GM23338 (cell line): Measurements from ENCODE around the gene DPYD. TPM values are rescaled to one million over a fixed set of nuclear protein-coding genes. Genes with fewer than 3 reads are reported as not detected.

Source experiments
- ATAC-seq: fragments of 200-7000 bp; cut with Tn5 transposase; 3 replicates; pipeline ENCODE4 v1.9.1; 2020
- DNase-seq: peaks from one replicate; pipeline ENCODE4 v3.0.0-alpha.2; 2015; ENCODE audit warnings: low spot score
- H2AFZ ChIP-seq: fragments of 200-600 bp; sonication (generic); 2 replicates; pipeline ENCODE4 v1.8.0; 2016; ENCODE audit warnings: antibody characterized with exemption, mild to moderate bottlenecking, moderate library complexity
- H3F3A ChIP-seq: fragments of 200-600 bp; sonication (generic); replicated peaks from 2 replicates; pipeline ENCODE4 v1.8.0; 2017; ENCODE audit warnings: antibody characterized with exemption, mixed run types, low read depth
- H3K27ac ChIP-seq: fragments of 200-600 bp; sonication (generic); 2 replicates; pipeline ENCODE4 v1.6.1; 2016; ENCODE audit warnings: low read depth
- H3K27me3 ChIP-seq: fragments of 200-600 bp; sonication (generic); 2 replicates; pipeline ENCODE4 v1.8.0; 2016; ENCODE audit warnings: mild to moderate bottlenecking, mixed run types, moderate library complexity; ENCODE audit not compliant: insufficient read depth
- H3K36me3 ChIP-seq: fragments of 200-600 bp; sonication (generic); 2 replicates; pipeline ENCODE4 v1.8.0; 2016; ENCODE audit warnings: mild to moderate bottlenecking; ENCODE audit not compliant: insufficient read depth
- H3K4me1 ChIP-seq: fragments of 200-600 bp; sonication (generic); 2 replicates; pipeline ENCODE4 v1.8.0; 2016; ENCODE audit warnings: mild to moderate bottlenecking, moderate library complexity; ENCODE audit not compliant: insufficient read depth
- H3K4me2 ChIP-seq: fragments of 200-600 bp; sonication (generic); 2 replicates; pipeline ENCODE4 v1.7.1; 2017; ENCODE audit warnings: mixed run types
- H3K4me3 ChIP-seq: fragments of 200-600 bp; sonication (generic); 2 replicates; pipeline ENCODE4 v1.6.1; 2016; ENCODE audit warnings: mixed run types
- H3K79me2 ChIP-seq: fragments of 200-600 bp; sonication (generic); replicated peaks from 2 replicates; pipeline ENCODE4 v1.8.0; 2017; ENCODE audit warnings: mild to moderate bottlenecking; ENCODE audit not compliant: insufficient read depth
- H3K9me2 ChIP-seq: fragments of 200-600 bp; sonication (generic); 2 replicates; pipeline ENCODE4 v1.8.0; 2017; ENCODE audit not compliant: insufficient read depth
- H4K20me1 ChIP-seq: fragments of 200-600 bp; sonication (generic); replicated peaks from 2 replicates; pipeline ENCODE4 v1.8.0; 2017; ENCODE audit warnings: mild to moderate bottlenecking; ENCODE audit not compliant: insufficient read depth
- H3K27ac Mint-ChIP-seq: 2 replicates; pipeline ENCODE4 v1.8.0; 2020; ENCODE audit warnings: inconsistent platforms, mild to moderate bottlenecking, moderate library complexity, mixed read lengths
- H3K27me3 Mint-ChIP-seq: 3 replicates; pipeline ENCODE4 v1.8.0; 2022; ENCODE audit warnings: low read depth, mild to moderate bottlenecking, moderate library complexity, mixed read lengths, inconsistent platforms; ENCODE audit not compliant: insufficient read depth, poor library complexity
- H3K36me3 Mint-ChIP-seq: 3 replicates; pipeline ENCODE4 v1.8.0; 2021; ENCODE audit warnings: low read depth, mild to moderate bottlenecking, inconsistent platforms, moderate library complexity, mixed read lengths
- H3K4me1 Mint-ChIP-seq: 3 replicates; pipeline ENCODE4 v1.8.0; 2020; ENCODE audit warnings: mild to moderate bottlenecking, inconsistent platforms, mixed read lengths
- H3K4me3 Mint-ChIP-seq: 3 replicates; pipeline ENCODE4 v1.8.0; 2021; ENCODE audit warnings: moderate library complexity, mild to moderate bottlenecking, inconsistent platforms, mixed read lengths
- H3K9me3 Mint-ChIP-seq: 3 replicates; pipeline ENCODE4 v1.8.0; 2020; ENCODE audit warnings: moderate library complexity, mild to moderate bottlenecking, inconsistent platforms, mixed read lengths
- CREB1 ChIP-seq: fragments of 250-450 bp; sonication (Bioruptor Pico); IDR thresholded peaks from 2 replicates; pipeline ENCODE4 v1.5.0; 2020; ENCODE audit warnings: low read depth, mild to moderate bottlenecking, moderate library complexity
- EZH2 ChIP-seq: fragments of 200-600 bp; sonication (generic); IDR thresholded peaks from one replicate; pipeline ENCODE4 v1.8.0; 2017; ENCODE audit warnings: antibody characterized with exemption, mild to moderate bottlenecking, low read depth; ENCODE audit not compliant: unreplicated experiment
- EZH2phosphoT487 ChIP-seq: fragments of 200-600 bp; sonication (generic); IDR thresholded peaks from one replicate; pipeline ENCODE4 v1.8.1; 2018; ENCODE audit warnings: antibody characterized with exemption; ENCODE audit not compliant: unreplicated experiment
- JUNB ChIP-seq: IDR thresholded peaks from one replicate; pipeline ENCODE4 v1.6.1; 2016; ENCODE audit warnings: antibody characterized with exemption; ENCODE audit not compliant: unreplicated experiment
- NANOG ChIP-seq: IDR thresholded peaks from 2 replicates; pipeline ENCODE4 v1.6.1; 2016; ENCODE audit warnings: antibody characterized with exemption, borderline replicate concordance
- POLR2AphosphoS5 ChIP-seq: IDR thresholded peaks from 2 replicates; pipeline ENCODE4 v1.6.1; 2016; ENCODE audit warnings: antibody characterized with exemption, low read depth
- ZNF114 ChIP-seq: fragments of 250-450 bp; sonication (Bioruptor Pico); IDR thresholded peaks from 2 replicates; pipeline ENCODE4 v1.5.0; 2020; ENCODE audit warnings: mild to moderate bottlenecking, moderate library complexity
- ZNF331 ChIP-seq: fragments of 250-450 bp; sonication (Bioruptor Pico); IDR thresholded peaks from 2 replicates; pipeline ENCODE4 v1.5.0; 2020; ENCODE audit warnings: low read depth, mild to moderate bottlenecking, moderate library complexity
- polyA plus RNA-seq: library from polyadenylated mRNA; unstranded; fragments of >200 nt; fragmentation: Nextera tagmentation; extraction: Ambion mirVana; gene quantifications from 2 replicates; pipeline ENCODE4 v1.2.1, GENCODE V29; 2016
- total RNA-seq: library from RNA; depleted of rRNA; stranded (reverse); fragments of >200 nt; shearing (Covaris generic); gene quantifications from 2 replicates; pipeline ENCODE4 v1.2.3, GENCODE V29; 2014
- TF ChIP-seq, protein P1 (sequence below): IDR thresholded peaks from 2 replicates; pipeline ENCODE4 v1.6.1; 2016; ENCODE audit warnings: antibody characterized with exemption
- TF ChIP-seq, protein P2 (sequence below), 2 experiments: fragments of 200-600 bp in 1 of 2; sonication (generic) in 1 of 2; conservative IDR thresholded peaks; 2 replicates each; pipeline versions ENCODE4 v1.5.1 to v1.6.1; 2016 to 2017; ENCODE audit warnings: antibody characterized with exemption in 2 of 2, low read depth in 2 of 2, mild to moderate bottlenecking in 2 of 2, moderate library complexity in 1 of 2
- TF ChIP-seq, protein P3 (sequence below): IDR thresholded peaks from one replicate; pipeline ENCODE4 v1.6.1; 2018; ENCODE audit warnings: antibody characterized with exemption; ENCODE audit not compliant: unreplicated experiment

Gene DPYD
- total and polyA plus RNA-seq, 2 experiments from 2014 or later, result 0.50 to 1.6 TPM

DNA sequence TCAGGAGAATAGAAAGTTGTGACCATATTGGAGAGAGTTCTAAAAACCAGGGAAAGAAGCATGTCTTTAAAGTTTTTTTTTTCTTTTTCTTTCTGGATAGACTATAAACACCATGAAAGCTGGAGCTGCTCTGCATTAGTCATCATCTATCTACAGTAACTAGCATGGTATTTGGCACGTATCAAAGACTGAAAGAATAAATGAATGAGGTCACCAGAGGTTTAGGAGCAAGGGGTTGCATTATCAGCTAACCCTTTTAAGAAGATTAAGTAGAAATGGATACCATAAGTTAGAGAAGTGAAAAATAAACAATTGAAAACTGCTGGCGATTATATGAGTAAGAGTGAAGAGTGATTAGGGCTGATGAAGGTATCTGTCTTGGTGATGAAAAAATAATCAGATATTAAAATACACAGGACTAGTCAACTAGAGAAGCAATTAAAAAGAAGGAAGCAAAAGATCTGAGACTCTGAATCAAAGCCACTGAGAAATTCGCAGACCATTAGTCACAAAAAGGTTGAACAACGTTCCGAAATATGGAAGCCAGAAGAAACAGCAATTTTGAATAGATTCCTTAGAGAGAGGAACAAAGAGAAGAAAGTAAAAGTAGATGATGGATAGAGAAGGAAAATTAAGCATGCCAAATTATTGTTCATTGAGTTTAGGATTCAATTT is 536.4 kb downstream of the DPYD start:
- no peak overlapping the region for H3K4me3 Mint-ChIP-seq
- Histone ChIP-seq H3K79me2 (no peaks in the 10 kb centered on the region), H3K4me3 (no peak overlapping the region), H3F3A (no peaks in the 10 kb centered on the region), H3K36me3 (no peaks in the 10 kb centered on the region), H2AFZ (no peak overlapping the region), H3K4me2 (no peak overlapping the region), H3K27me3 (no peaks in the 10 kb centered on the region), H4K20me1 (no peaks in the 10 kb centered on the region), H3K27ac (no peak overlapping the region), H3K9me2 (peaks cover 4% of the 10 kb centered on the region), H3K4me1 (peaks cover 9% of the 10 kb centered on the region; the same call in 1 of the 2 replicates)
- peaks cover 1% of the 10 kb centered on the region for H3K27me3 Mint-ChIP-seq
- peaks cover 13% of the 10 kb centered on the region for H3K4me1 Mint-ChIP-seq
- ATAC-seq, result no peak
- TF ChIP-seq CREB1 (CRISPR knock-in tag), result no peak
- TF ChIP-seq, protein P1, sequence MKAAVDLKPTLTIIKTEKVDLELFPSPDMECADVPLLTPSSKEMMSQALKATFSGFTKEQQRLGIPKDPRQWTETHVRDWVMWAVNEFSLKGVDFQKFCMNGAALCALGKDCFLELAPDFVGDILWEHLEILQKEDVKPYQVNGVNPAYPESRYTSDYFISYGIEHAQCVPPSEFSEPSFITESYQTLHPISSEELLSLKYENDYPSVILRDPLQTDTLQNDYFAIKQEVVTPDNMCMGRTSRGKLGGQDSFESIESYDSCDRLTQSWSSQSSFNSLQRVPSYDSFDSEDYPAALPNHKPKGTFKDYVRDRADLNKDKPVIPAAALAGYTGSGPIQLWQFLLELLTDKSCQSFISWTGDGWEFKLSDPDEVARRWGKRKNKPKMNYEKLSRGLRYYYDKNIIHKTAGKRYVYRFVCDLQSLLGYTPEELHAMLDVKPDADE, result no peak
- TF ChIP-seq EZH2, result no peak
- TF ChIP-seq ZNF331, result no peak
- TF ChIP-seq JUNB, result no peak
- TF ChIP-seq, protein P2, sequence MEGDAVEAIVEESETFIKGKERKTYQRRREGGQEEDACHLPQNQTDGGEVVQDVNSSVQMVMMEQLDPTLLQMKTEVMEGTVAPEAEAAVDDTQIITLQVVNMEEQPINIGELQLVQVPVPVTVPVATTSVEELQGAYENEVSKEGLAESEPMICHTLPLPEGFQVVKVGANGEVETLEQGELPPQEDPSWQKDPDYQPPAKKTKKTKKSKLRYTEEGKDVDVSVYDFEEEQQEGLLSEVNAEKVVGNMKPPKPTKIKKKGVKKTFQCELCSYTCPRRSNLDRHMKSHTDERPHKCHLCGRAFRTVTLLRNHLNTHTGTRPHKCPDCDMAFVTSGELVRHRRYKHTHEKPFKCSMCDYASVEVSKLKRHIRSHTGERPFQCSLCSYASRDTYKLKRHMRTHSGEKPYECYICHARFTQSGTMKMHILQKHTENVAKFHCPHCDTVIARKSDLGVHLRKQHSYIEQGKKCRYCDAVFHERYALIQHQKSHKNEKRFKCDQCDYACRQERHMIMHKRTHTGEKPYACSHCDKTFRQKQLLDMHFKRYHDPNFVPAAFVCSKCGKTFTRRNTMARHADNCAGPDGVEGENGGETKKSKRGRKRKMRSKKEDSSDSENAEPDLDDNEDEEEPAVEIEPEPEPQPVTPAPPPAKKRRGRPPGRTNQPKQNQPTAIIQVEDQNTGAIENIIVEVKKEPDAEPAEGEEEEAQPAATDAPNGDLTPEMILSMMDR (conservative IDR thresholded peaks at IDR 0.05; ENCODE audit: low read depth in 2 of 2), result no peak
- no peak for TF ChIP-seq EZH2phosphoT487
- H3K36me3 Mint-ChIP-seq, result no peaks in the 10 kb centered on the region
- no peaks in the 10 kb centered on the region for H3K9me3 Mint-ChIP-seq
- DNase-seq, result no peak
- H3K27ac Mint-ChIP-seq, result no peak overlapping the region

DNA sequence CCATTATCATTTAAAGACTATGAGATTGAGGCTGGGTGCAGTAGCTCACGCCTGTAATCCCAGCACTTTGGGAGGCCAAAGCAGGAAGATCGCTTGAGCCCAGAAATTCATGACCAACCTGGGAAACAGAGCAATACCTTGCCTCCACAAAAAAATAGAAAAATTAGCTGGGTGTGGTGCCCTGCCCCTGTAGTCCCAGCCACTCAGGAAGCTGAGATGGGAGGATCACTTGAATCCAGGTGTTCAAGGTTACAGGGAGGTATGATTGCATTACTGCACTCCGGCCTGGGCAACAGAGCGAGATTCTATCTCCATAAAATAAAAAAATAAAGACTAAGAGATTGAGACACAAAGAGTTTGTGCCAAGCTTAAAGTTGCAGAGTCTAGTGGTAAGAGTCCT is 537.0 kb downstream of the DPYD start:
- H3K4me2 ChIP-seq, result no peak overlapping the region

More for the DNA sequence above, 537.0 kb downstream of the DPYD start:
- no peaks in the 10 kb centered on the region for H3K27me3 ChIP-seq
- no peak overlapping the region for H3K4me3 Mint-ChIP-seq
- no peaks in the 10 kb centered on the region for H3F3A ChIP-seq
- H3K27me3 Mint-ChIP-seq, result no peaks in the 10 kb centered on the region
- peaks cover 13% of the 10 kb centered on the region for H3K4me1 Mint-ChIP-seq
- ATAC-seq, result no peak
- H3K79me2 ChIP-seq, result no peaks in the 10 kb centered on the region
- H3K27ac ChIP-seq, result no peak overlapping the region
- no peak for DNase-seq
- H3K36me3 ChIP-seq, result no peaks in the 10 kb centered on the region
- peaks cover 4% of the 10 kb centered on the region for H3K9me2 ChIP-seq
- peaks cover 9% of the 10 kb centered on the region; the same call in 1 of the 2 replicates for H3K4me1 ChIP-seq
- no peak overlapping the region for H3K4me3 ChIP-seq
- no peak overlapping the region; the same call in 1 of the 2 replicates for H2AFZ ChIP-seq
- H3K27ac Mint-ChIP-seq, result no peak overlapping the region
- H4K20me1 ChIP-seq, result no peaks in the 10 kb centered on the region
- no peaks in the 10 kb centered on the region for H3K9me3 Mint-ChIP-seq
- H3K36me3 Mint-ChIP-seq, result no peaks in the 10 kb centered on the region
- TF ChIP-seq, protein P1, result no peak
- no peak for TF ChIP-seq CREB1 (CRISPR knock-in tag)
- TF ChIP-seq NANOG, result no peak
- TF ChIP-seq ZNF114 (CRISPR knock-in tag), result no peak
- TF ChIP-seq, protein P3, sequence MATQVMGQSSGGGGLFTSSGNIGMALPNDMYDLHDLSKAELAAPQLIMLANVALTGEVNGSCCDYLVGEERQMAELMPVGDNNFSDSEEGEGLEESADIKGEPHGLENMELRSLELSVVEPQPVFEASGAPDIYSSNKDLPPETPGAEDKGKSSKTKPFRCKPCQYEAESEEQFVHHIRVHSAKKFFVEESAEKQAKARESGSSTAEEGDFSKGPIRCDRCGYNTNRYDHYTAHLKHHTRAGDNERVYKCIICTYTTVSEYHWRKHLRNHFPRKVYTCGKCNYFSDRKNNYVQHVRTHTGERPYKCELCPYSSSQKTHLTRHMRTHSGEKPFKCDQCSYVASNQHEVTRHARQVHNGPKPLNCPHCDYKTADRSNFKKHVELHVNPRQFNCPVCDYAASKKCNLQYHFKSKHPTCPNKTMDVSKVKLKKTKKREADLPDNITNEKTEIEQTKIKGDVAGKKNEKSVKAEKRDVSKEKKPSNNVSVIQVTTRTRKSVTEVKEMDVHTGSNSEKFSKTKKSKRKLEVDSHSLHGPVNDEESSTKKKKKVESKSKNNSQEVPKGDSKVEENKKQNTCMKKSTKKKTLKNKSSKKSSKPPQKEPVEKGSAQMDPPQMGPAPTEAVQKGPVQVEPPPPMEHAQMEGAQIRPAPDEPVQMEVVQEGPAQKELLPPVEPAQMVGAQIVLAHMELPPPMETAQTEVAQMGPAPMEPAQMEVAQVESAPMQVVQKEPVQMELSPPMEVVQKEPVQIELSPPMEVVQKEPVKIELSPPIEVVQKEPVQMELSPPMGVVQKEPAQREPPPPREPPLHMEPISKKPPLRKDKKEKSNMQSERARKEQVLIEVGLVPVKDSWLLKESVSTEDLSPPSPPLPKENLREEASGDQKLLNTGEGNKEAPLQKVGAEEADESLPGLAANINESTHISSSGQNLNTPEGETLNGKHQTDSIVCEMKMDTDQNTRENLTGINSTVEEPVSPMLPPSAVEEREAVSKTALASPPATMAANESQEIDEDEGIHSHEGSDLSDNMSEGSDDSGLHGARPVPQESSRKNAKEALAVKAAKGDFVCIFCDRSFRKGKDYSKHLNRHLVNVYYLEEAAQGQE, result no peak
- TF ChIP-seq, protein P2 (conservative IDR thresholded peaks at IDR 0.05; ENCODE audit: low read depth in 2 of 2), result no peak
- TF ChIP-seq ZNF331, result no peak
- no peak for TF ChIP-seq EZH2phosphoT487
- no peak for TF ChIP-seq JUNB
- TF ChIP-seq POLR2AphosphoS5, result no peak
